Panc1 (cell line): ENCODE results near the gene UGT2A1. TPM values are rescaled to one million over a fixed set of nuclear protein-coding genes. Genes with fewer than 3 reads are reported as not detected.

Experiments
- ATAC-seq: fragments of 200-7000 bp; cut with Tn5 transposase; 2 replicates; pipeline ENCODE4 v1.9.1; 2020; ENCODE audit warnings: mild to moderate bottlenecking, moderate library complexity
- BruUV-seq: library from RNA; stranded (reverse); fragments of 400-500 nt; replicated peaks from 2 replicates; lab custom pipeline; 2021; lab: Mats Ljungman, UMichigan
- CTCF ChIA-PET: fragments of 300-600 bp; sonication (Branson Sonifier 250); formaldehyde crosslinking; loops from one replicate; lab custom pipeline; 2022; ENCODE audit warnings: antibody characterized with exemption; lab: Charles Lee
- POLR2A ChIA-PET: fragments of 300-600 bp; sonication (Branson Sonifier 250); formaldehyde crosslinking; loops from one replicate; lab custom pipeline; 2022; ENCODE audit warnings: antibody characterized with exemption; lab: Charles Lee
- DNase-seq: peaks from one replicate; pipeline ENCODE4 v3.0.0-alpha.2; 2010; ENCODE audit warnings: low read depth, low spot score
- H3K27ac ChIP-seq: 2 replicates; pipeline ENCODE4 v1.5.1; 2011; ENCODE audit warnings: mild to moderate bottlenecking, low read length, inconsistent platforms
- H3K27me3 ChIP-seq: fragments of 200-500 bp; sonication (Bioruptor generic); 2 replicates; pipeline ENCODE4 v1.6.0; 2014; ENCODE audit warnings: low read length, inconsistent platforms; ENCODE audit not compliant: control insufficient read depth, insufficient read depth
- H3K36me3 ChIP-seq: fragments of 200-500 bp; sonication (Bioruptor generic); 2 replicates; pipeline ENCODE4 v1.5.1; 2014; ENCODE audit warnings: inconsistent platforms, mild to moderate bottlenecking, low read length, moderate library complexity; ENCODE audit not compliant: control insufficient read depth, insufficient read depth
- H3K4me1 ChIP-seq: 2 replicates; pipeline ENCODE4 v1.5.1; 2011; ENCODE audit warnings: inconsistent platforms, mild to moderate bottlenecking, low read length, moderate library complexity; ENCODE audit not compliant: control insufficient read depth, insufficient read depth
- H3K4me3 ChIP-seq, 2 experiments: 2 replicates each; pipeline ENCODE4 v1.5.1; 2011 to 2012; ENCODE audit warnings: low read depth in 2 of 2, low read length in 2 of 2, mild to moderate bottlenecking in 2 of 2, inconsistent platforms in 1 of 2, moderate library complexity in 1 of 2
- H3K9me3 ChIP-seq: fragments of 200-500 bp; sonication (Bioruptor generic); 2 replicates; pipeline ENCODE4 v1.5.1; 2014; ENCODE audit warnings: low read depth, mild to moderate bottlenecking, inconsistent platforms, low read length, moderate library complexity; ENCODE audit not compliant: control insufficient read depth, insufficient read depth
- CTCF ChIP-seq: fragments of 450-650 bp; IDR thresholded peaks from 2 replicates; pipeline ENCODE4 v1.5.1; 2017; ENCODE audit warnings: mild to moderate bottlenecking
- POLR2AphosphoS5 ChIP-seq: IDR thresholded peaks from 2 replicates; pipeline ENCODE4 v1.6.1; 2012; ENCODE audit warnings: mild to moderate bottlenecking, low read depth, low read length, moderate library complexity
- REST ChIP-seq, 2 experiments: IDR thresholded peaks; 2 replicates each; pipeline ENCODE4 v1.6.1; 2011 to 2012; ENCODE audit warnings: low read depth in 2 of 2, control low read depth in 1 of 2, low read length in 1 of 2, mild to moderate bottlenecking in 1 of 2, moderate library complexity in 1 of 2; ENCODE audit not compliant: insufficient read depth in 1 of 2
- SIN3A ChIP-seq: IDR thresholded peaks from 2 replicates; pipeline ENCODE4 v1.6.1; 2012; ENCODE audit warnings: low read depth, mild to moderate bottlenecking, low read length, moderate library complexity, borderline replicate concordance; ENCODE audit not compliant: insufficient read depth
- TCF7L2 ChIP-seq: IDR thresholded peaks from 2 replicates; pipeline ENCODE4 v1.6.1; 2011; ENCODE audit warnings: mild to moderate bottlenecking, low read depth, low read length, inconsistent platforms
- in situ Hi-C: cut with HindIII; loops from 2 replicates; pipeline ENCODE4 v1.10.0; 2016; ENCODE audit warnings: low sequenced_read_pairs, low pct_unique_long_range_greater_than_20kb
- intact Hi-C: fragments of 100-400 bp; cut with micrococcal nuclease; formaldehyde crosslinking; loops from one replicate; pipeline ENCODE4 v1.10.0; 2022; ENCODE audit not compliant: unreplicated experiment
- total RNA-seq: library from RNA; stranded (reverse); gene quantifications from one replicate; pipeline ENCODE4 v1.2.1, GENCODE V29; 2021; ENCODE audit not compliant: unreplicated experiment

UGT2A1 gene
- total RNA-seq, 1 experiment from 2014 or later = not detected

- Histone ChIP-seq H3K27ac (no peak overlapping the region), H3K4me1 (no peaks in the 10 kb centered on the region), H3K36me3 (no peaks in the 10 kb centered on the region), H3K27me3 (no peaks in the 10 kb centered on the region), H3K9me3 (no peaks in the 10 kb centered on the region), H3K4me3 (no peak overlapping the region)
- intact Hi-C loops (no loop called here), in situ Hi-C loops (no loop called here)
- ATAC-seq (no peak), DNase-seq (no peak)
- TF ChIP-seq REST (IDR thresholded peaks at IDR 0.05; ENCODE audit: insufficient read depth in 1 of 2, low read depth in 2 of 2, low read length in 1 of 2) (no peak), TCF7L2 (no peak), CTCF (no peak), SIN3A (no peak), POLR2AphosphoS5 (no peak)
- ChIA-PET CTCF (no interaction called here), POLR2A (no interaction called here)
- no TSS peak for BruUV-seq
Observed at GRCh38 chr4:69568787-69569186, 84.3 kb downstream of the UGT2A1 start.

DNA sequence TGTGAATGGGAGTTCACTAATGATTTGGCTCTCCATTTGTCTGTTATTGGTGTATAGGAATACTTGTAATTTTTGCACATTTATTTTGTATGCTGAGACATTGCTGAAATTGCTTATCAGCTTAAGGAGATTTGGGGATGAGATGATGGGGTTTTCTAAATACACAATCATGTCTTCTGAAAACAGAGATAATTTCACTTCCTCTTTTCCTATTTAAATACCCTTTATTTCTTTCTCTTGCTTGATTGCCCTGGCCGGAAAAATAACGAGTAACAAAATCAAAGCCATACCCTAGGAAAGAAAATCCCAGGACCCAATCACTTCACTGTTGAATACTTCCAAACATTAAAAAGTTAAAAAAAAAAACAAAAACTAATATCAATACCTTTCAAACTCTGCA, 89.6 kb downstream of the UGT2A1 start:
- ATAC-seq (no peak), DNase-seq (no peak)
- in situ Hi-C loops (no loop called here), intact Hi-C loops (no loop called here)
- no TSS peak for BruUV-seq
- H3K9me3 ChIP-seq = no peaks in the 10 kb centered on the region
- no peaks in the 10 kb centered on the region for H3K36me3 ChIP-seq
- TF ChIP-seq REST (IDR thresholded peaks at IDR 0.05; ENCODE audit: insufficient read depth in 1 of 2, low read depth in 2 of 2, low read length in 1 of 2) (no peak), SIN3A (no peak), CTCF (no peak), TCF7L2 (no peak), POLR2AphosphoS5 (no peak)
- H3K4me1 ChIP-seq = no peaks in the 10 kb centered on the region
- H3K27me3 ChIP-seq = no peaks in the 10 kb centered on the region
- H3K4me3 ChIP-seq = no peak overlapping the region
- POLR2A ChIA-PET = no interaction called here
- CTCF ChIA-PET = no interaction called here
- H3K27ac ChIP-seq = no peak overlapping the region
